ENCODE measurements around the gene SAMD13.

SAMD13 gene

DNA sequence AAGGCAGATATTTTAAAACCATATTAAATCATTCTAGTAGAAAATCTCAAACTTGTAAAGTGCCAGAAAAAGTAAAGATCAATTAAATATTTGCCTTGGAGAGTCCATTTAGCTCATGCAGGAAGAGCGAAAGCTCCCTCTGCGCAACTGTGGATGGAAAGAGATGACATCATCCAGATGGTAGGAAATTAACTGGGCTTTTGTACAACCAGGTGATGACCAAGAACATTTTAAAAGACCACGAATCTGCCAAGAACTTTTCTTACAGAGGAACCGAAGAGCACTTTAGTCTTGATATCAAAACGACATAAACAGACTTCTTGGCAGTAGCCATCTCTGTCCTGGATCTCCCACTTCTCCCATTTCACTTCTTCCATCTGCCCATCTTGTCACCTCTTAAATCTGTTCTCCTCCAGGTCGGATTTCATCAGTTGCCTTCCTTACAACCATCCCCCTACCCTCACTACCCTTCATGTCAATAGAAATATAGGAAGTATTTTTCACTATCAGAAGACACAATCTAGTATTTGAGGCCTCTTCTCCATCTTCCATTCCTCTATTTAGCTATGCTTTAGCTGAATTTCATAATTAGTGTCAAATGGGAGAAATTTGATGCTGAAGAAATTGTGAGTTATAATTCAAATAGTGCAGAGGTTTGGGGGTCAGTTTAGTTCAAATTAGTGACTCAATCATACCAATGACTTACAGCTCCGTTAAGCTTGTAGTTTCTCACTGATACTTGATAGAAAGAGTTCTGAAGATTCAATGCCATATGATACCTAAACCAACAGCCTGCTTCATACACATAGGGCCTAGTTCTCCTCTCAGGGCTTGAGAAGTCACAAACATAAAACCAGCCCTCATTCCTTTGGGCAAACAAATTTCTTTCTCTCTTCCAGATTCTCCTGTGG is 74.7 kb downstream of the SAMD13 start:
- no peak for DNase-seq

DNA sequence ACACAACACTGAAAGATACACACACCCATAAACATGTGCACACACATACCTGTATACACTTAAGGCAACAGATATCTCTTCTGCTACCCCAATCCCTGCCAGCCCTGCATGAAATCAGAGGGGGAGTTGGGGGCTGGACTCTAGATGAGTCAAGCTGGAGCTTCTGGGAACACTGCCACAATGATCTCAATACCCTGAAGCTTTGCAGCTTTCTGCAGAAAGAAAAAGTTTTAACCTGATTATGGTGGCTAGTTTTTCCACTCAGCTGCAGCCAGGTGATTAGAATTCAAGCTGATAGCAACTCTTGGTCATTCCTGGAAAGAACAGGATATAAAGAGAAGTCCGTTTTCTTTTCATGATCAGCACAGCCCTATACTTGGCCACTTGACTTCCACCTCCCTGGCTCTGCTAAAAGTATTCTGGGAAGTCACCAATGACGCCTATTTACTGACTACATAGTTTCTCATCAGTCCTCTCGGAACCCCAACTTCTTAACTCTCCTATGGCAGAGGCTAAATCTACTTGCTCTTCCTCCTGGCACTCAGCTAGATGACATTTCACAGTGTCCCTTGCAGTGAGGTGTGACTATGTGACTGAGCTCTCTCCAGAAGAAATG is 76.1 kb downstream of the SAMD13 start:
- DNase-seq, result no peak

DNA sequence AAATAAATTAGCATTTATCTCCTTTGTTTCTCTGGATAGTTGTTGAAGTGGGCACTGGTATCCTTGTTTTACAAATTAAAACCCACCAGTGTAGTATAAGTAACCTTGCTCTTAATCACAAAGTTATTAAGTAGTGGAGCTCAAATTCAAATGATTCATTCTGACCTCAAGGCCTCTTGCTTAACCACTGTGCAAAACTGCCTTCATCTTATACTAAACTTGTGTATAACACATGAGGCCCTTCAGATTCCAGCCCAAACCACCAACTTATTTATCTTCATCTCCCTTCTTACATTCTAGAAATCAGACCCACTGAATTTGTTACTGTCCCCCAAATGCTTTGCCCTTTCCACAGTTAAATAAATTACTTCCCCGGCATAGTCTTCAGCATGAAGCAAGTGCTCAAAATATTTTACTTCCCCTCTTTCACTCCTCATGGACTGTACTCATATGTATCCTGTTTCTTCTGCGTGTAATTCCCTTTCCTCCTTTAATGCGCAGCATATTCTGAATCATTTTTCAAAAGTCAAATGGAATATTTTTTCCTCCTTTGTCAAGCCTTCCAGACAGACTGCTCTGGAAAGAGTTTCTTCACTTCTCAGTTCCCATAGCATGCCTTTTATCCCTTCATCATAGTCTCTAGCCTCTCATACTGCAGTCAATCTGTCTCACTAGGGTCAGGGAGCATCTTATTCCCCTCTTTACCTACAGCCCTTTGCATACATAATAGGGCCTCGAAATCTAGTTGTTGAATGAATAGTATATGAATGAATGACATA is 77.8 kb downstream of the SAMD13 start:
- no peak for DNase-seq

GRCh38 chr1:84379917-84380180 is 78.3 kb downstream of the SAMD13 start:
- no peak for DNase-seq

DNA sequence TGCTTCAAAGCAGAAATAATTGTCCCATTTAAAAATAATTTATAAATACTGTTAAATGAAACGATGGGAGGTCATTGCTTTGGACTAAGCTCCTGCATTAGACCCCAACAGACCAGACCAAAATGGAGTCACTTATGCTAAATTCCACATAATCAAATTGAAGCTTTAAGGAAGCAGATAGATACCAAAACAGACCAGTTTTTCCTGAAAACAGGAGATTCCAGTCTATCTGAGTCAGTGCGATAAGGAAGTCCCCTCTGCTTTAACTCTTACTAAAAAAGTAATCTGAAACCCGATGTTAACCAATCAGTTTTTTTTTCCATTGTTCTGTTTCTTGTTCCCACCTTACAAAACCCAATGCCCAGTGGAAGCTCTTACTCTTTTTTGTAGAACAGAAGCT is 80.6 kb downstream of the SAMD13 start:
- DNase-seq, result no peak

DNA sequence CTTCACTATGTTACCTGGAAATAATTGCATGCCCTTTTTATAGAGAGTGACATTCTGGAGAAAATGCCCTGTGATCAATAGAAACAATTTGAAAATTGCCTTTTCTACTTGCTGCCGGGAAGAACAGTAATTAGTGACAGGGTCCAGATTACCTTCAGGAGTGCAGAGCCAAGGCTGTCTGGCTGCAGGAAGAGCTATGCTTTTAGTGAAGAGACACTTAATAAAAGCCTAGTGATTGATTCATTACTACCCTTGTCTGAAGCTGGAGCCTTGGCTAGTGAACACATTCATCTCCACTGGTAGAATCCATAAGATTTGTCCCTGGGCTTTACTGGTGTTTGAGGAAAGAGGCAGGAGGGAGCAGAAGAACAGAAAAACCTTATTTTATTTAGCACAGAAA is 83.8 kb downstream of the SAMD13 start:
- no peak for DNase-seq

- no peak for DNase-seq
These were observed 85.4 kb downstream of the SAMD13 start for GRCh38 chr1:84386716-84387479.

DNA sequence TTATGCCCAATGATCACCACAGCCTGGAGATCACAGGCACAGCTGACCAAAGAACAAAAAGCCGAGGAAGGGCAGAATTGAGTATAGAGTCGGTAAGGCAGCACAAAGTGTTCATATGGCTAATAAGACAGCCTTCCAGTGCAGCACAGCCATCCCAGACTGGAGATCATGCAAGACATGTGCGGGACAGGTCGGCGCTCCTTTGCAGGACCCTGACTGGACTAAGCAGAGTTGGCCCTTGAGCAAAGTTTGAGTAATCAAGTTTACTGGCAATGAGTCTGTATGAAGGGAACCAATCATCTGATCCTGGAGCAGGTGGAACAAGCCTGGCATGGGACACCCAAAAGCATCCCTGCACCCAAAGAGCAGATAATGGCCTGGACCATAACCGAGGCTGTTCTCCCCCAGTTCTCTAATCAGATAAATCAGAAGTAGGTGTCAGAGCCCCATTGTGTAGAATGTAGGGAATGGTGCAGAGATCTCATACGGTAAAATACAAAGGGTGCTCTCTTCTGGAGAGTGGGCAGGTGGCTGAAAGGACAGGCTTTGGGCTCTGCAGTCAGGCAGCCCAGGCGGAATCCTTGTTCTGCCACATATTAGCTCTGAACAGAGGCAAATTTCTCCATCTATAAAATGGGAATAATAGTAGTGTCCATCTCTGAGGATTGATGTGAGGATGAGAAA is 86.1 kb downstream of the SAMD13 start:
- no peak for DNase-seq

- no peak for DNase-seq
These were observed 88.7 kb downstream of the SAMD13 start for GRCh38 chr1:84390226-84390625.

- DNase-seq, result no peak
These were observed 97.0 kb downstream of the SAMD13 start, which contains the start of gene DNASE2B for GRCh38 chr1:84398175-84399155. Gene DNASE2B (plus strand): TSS chr1:84398484. CDS start chr1:84398565, 81 bp downstream.

All from NCI-H1417 treated with DMSO at 0.1 percent for 48 hours (cell line).